Neural cell (in vitro differentiated cells): Measurements from ENCODE around the gene NME7. TPM values are rescaled to one million over a fixed set of nuclear protein-coding genes. Genes with fewer than 3 reads are reported as not detected.

Source experiments
- H2AFZ ChIP-seq: fragments of 200-600, 300-800 bp; sonication (generic), shearing (Covaris generic); 2 replicates; pipeline ENCODE4 v1.6.0; 2014; ENCODE audit warnings: low read depth, mild to moderate bottlenecking, antibody characterized with exemption, low read length, moderate library complexity
- H3F3A ChIP-seq: fragments of 200-600 bp; shearing (Covaris generic); 2 replicates; pipeline ENCODE4 v1.6.1; 2016; ENCODE audit warnings: mild to moderate bottlenecking, moderate library complexity, mixed read lengths, antibody characterized with exemption, low read length; ENCODE audit not compliant: insufficient read depth, poor library complexity, severe bottlenecking
- H3K27ac ChIP-seq: fragments of 200-600, 300-800 bp; sonication (generic), shearing (Covaris generic); 2 replicates; pipeline ENCODE4 v1.5.1; 2014; ENCODE audit warnings: mild to moderate bottlenecking, low read length, moderate library complexity
- H3K27me3 ChIP-seq: fragments of 300-800, 200-600 bp; sonication (generic), shearing (Covaris generic); 2 replicates; pipeline ENCODE4 v1.6.0; 2014; ENCODE audit warnings: mild to moderate bottlenecking, low read depth, low read length, moderate library complexity; ENCODE audit not compliant: insufficient read depth
- H3K36me3 ChIP-seq: fragments of 300-800, 200-600 bp; sonication (generic), shearing (Covaris generic); 2 replicates; pipeline ENCODE4 v1.5.1; 2014; ENCODE audit warnings: mild to moderate bottlenecking, antibody characterized with exemption, low read length, moderate library complexity; ENCODE audit not compliant: insufficient read depth
- H3K4me2 ChIP-seq: fragments of 300-800, 200-600 bp; sonication (generic), shearing (Covaris generic); 2 replicates; pipeline ENCODE4 v1.6.0; 2014; ENCODE audit warnings: mild to moderate bottlenecking, low read length
- H3K4me3 ChIP-seq: fragments of 300-800, 200-600 bp; sonication (generic), shearing (Covaris generic); 2 replicates; pipeline ENCODE4 v1.5.1; 2014; ENCODE audit warnings: mild to moderate bottlenecking, low read length, moderate library complexity
- H3K79me2 ChIP-seq: fragments of 200-600 bp; shearing (Covaris generic); replicated peaks from 2 replicates; pipeline ENCODE4 v1.6.0; 2014; ENCODE audit warnings: mild to moderate bottlenecking, low read length, moderate library complexity; ENCODE audit not compliant: insufficient read depth
- H3K9ac ChIP-seq: fragments of 300-800, 200-600 bp; sonication (generic), shearing (Covaris generic); 2 replicates; pipeline ENCODE4 v1.6.1; 2016; ENCODE audit warnings: mild to moderate bottlenecking, low read length, mixed read lengths
- H3K9me2 ChIP-seq: fragments of 200-600 bp; shearing (Covaris generic); 2 replicates; pipeline ENCODE4 v1.6.1; 2016; ENCODE audit warnings: mild to moderate bottlenecking, low read length, mixed read lengths; ENCODE audit not compliant: insufficient read depth
- H3K9me3 ChIP-seq: fragments of 200-600, 300-800 bp; sonication (generic), shearing (Covaris generic); 2 replicates; pipeline ENCODE4 v1.6.1; 2016; ENCODE audit warnings: mild to moderate bottlenecking, mixed run types, low read length, moderate library complexity, mixed read lengths
- H4K20me1 ChIP-seq: fragments of 200-600 bp; shearing (Covaris generic); 2 replicates; pipeline ENCODE4 v1.6.1; 2016; ENCODE audit warnings: mild to moderate bottlenecking, mixed run types; ENCODE audit not compliant: insufficient read depth
- EP300 ChIP-seq: fragments of 450-650 bp; conservative IDR thresholded peaks from 2 replicates; pipeline ENCODE4 v1.6.1; 2014; ENCODE audit warnings: antibody characterized with exemption, mild to moderate bottlenecking, moderate library complexity; ENCODE audit not compliant: poor library complexity, severe bottlenecking
- EZH2 ChIP-seq: fragments of 200-600, 300-800 bp; shearing (Covaris generic), sonication (generic); IDR thresholded peaks from 2 replicates; pipeline ENCODE4 v1.6.1; 2014; ENCODE audit warnings: antibody characterized with exemption, low read length, borderline replicate concordance, mild to moderate bottlenecking; ENCODE audit not compliant: insufficient read depth, poor library complexity, severe bottlenecking
- MXI1 ChIP-seq: fragments of 450-650 bp; conservative IDR thresholded peaks from 2 replicates; pipeline ENCODE4 v1.6.1; 2014; ENCODE audit warnings: antibody characterized with exemption, mild to moderate bottlenecking; ENCODE audit not compliant: poor library complexity, severe bottlenecking
- POLR2AphosphoS5 ChIP-seq: IDR thresholded peaks from 2 replicates; pipeline ENCODE4 v1.6.1; 2012
- RAD21 ChIP-seq: fragments of 450-650 bp; conservative IDR thresholded peaks from 2 replicates; pipeline ENCODE4 v1.6.1; 2014; ENCODE audit warnings: antibody characterized with exemption, mild to moderate bottlenecking, moderate library complexity
- SMC3 ChIP-seq: fragments of 450-650 bp; conservative IDR thresholded peaks from 2 replicates; pipeline ENCODE4 v1.6.1; 2014; ENCODE audit warnings: antibody characterized with exemption, mild to moderate bottlenecking, moderate library complexity; ENCODE audit not compliant: poor library complexity
- TAF1 ChIP-seq: IDR thresholded peaks from 2 replicates; pipeline ENCODE4 v1.6.1; 2012; ENCODE audit warnings: low read depth
- polyA plus RNA-seq: library from polyadenylated mRNA; depleted of rRNA; stranded (reverse); fragments of >200 nt; gene quantifications from 2 replicates; pipeline ENCODE4 v1.2.3, GENCODE V29; 2014
- TF ChIP-seq, protein P1 (sequence below): IDR thresholded peaks from 2 replicates; pipeline ENCODE4 v1.6.1; 2012; ENCODE audit warnings: borderline replicate concordance
- TF ChIP-seq, protein P2 (sequence below): fragments of 450-650 bp; IDR thresholded peaks from 2 replicates; pipeline ENCODE4 v1.5.1; 2014; ENCODE audit warnings: antibody characterized with exemption, mild to moderate bottlenecking, moderate library complexity; ENCODE audit not compliant: poor library complexity, severe bottlenecking

Gene NME7
- polyA plus RNA-seq, 1 donor from 2014 or later: 42.4 TPM

DNA sequence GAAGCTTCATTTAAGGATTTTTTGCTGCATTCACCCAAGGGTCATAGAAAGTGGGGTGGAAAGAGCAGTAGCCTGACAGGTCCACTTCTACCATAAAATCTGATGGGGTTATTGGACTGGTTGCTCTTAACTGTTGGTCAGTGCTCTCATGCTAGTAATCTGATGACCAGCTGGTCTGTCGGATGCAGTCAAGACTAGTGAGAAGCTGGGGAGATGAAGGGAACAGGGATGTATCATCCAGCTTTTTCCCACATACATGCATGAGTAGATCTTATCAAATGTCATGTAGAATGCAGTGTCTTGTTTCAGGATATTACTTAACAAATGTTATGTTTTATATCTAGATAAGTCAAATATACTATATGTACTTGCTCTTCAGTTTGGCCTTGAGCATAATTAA is 250.0 kb downstream of the NME7 start:
- H3K9ac ChIP-seq: no peak overlapping the region
- TF ChIP-seq EZH2 (no peak), MXI1 (no peak), TAF1 (no peak)
- peaks cover 22% of the 10 kb centered on the region for H3K36me3 ChIP-seq
- H3K4me2 ChIP-seq: no peak overlapping the region
- H3K9me2 ChIP-seq: no peaks in the 10 kb centered on the region
- H3K27ac ChIP-seq: no peak overlapping the region
- H3K79me2 ChIP-seq: peaks cover 5% of the 10 kb centered on the region
- H3K9me3 ChIP-seq: no peaks in the 10 kb centered on the region
- H3K27me3 ChIP-seq: no peaks in the 10 kb centered on the region
- H3F3A ChIP-seq: no peaks in the 10 kb centered on the region
- H2AFZ ChIP-seq: no peak overlapping the region
- no peaks in the 10 kb centered on the region for H4K20me1 ChIP-seq
- no peak overlapping the region for H3K4me3 ChIP-seq

DNA sequence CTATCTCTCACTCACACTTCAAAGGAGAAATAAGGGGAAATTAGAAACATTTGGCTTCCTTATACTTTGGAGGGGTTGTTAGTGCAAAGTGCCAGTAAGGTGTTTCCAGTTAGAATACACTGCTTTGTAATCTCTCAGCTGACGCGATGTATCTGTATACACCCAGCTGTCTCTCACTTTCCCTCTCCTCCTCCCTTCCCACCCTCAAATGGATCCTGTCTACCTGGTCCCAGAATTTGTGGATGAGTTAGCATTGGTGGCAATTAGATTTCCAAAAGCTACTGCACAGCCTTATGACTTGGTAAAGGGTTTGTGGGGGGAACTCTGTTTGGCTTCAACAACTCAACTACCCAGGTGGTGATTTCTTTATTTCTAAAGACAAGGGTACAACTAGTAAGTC is 250.6 kb downstream of the NME7 start:
- H3K9ac ChIP-seq: no peak overlapping the region
- peaks cover 28% of the 10 kb centered on the region for H3K36me3 ChIP-seq
- TF ChIP-seq, protein P1, sequence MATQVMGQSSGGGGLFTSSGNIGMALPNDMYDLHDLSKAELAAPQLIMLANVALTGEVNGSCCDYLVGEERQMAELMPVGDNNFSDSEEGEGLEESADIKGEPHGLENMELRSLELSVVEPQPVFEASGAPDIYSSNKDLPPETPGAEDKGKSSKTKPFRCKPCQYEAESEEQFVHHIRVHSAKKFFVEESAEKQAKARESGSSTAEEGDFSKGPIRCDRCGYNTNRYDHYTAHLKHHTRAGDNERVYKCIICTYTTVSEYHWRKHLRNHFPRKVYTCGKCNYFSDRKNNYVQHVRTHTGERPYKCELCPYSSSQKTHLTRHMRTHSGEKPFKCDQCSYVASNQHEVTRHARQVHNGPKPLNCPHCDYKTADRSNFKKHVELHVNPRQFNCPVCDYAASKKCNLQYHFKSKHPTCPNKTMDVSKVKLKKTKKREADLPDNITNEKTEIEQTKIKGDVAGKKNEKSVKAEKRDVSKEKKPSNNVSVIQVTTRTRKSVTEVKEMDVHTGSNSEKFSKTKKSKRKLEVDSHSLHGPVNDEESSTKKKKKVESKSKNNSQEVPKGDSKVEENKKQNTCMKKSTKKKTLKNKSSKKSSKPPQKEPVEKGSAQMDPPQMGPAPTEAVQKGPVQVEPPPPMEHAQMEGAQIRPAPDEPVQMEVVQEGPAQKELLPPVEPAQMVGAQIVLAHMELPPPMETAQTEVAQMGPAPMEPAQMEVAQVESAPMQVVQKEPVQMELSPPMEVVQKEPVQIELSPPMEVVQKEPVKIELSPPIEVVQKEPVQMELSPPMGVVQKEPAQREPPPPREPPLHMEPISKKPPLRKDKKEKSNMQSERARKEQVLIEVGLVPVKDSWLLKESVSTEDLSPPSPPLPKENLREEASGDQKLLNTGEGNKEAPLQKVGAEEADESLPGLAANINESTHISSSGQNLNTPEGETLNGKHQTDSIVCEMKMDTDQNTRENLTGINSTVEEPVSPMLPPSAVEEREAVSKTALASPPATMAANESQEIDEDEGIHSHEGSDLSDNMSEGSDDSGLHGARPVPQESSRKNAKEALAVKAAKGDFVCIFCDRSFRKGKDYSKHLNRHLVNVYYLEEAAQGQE: no peak
- no peak for TF ChIP-seq SMC3
- TF ChIP-seq EP300: no peak
- TF ChIP-seq EZH2: no peak
- TF ChIP-seq POLR2AphosphoS5: no peak
- TF ChIP-seq, protein P2, sequence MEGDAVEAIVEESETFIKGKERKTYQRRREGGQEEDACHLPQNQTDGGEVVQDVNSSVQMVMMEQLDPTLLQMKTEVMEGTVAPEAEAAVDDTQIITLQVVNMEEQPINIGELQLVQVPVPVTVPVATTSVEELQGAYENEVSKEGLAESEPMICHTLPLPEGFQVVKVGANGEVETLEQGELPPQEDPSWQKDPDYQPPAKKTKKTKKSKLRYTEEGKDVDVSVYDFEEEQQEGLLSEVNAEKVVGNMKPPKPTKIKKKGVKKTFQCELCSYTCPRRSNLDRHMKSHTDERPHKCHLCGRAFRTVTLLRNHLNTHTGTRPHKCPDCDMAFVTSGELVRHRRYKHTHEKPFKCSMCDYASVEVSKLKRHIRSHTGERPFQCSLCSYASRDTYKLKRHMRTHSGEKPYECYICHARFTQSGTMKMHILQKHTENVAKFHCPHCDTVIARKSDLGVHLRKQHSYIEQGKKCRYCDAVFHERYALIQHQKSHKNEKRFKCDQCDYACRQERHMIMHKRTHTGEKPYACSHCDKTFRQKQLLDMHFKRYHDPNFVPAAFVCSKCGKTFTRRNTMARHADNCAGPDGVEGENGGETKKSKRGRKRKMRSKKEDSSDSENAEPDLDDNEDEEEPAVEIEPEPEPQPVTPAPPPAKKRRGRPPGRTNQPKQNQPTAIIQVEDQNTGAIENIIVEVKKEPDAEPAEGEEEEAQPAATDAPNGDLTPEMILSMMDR: no peak
- no peak for TF ChIP-seq RAD21
- no peak for TF ChIP-seq TAF1
- no peak for TF ChIP-seq MXI1
- H3K4me2 ChIP-seq: no peak overlapping the region
- H3F3A ChIP-seq: no peaks in the 10 kb centered on the region
- no peaks in the 10 kb centered on the region for H3K9me3 ChIP-seq
- no peak overlapping the region for H2AFZ ChIP-seq
- no peak overlapping the region for H3K27ac ChIP-seq
- peaks cover 10% of the 10 kb centered on the region for H3K79me2 ChIP-seq
- H3K27me3 ChIP-seq: no peaks in the 10 kb centered on the region
- no peaks in the 10 kb centered on the region for H4K20me1 ChIP-seq
- H3K4me3 ChIP-seq: no peak overlapping the region
- no peaks in the 10 kb centered on the region for H3K9me2 ChIP-seq
